Tibial artery (tissue), 4 donors: ENCODE data around the gene CENPO.

ENCODE experiments used
- DNase-seq, 2 donors: peaks; one replicate each; pipeline ENCODE4 v3.0.0-alpha.2; 2019
- H3K27ac ChIP-seq, 2 donors: fragments of 200-600 bp; sonication (generic) in 1 of 2; 1 replicate in 1 of 2; 2 replicates in 1 of 2; pipeline ENCODE4 v1.5.1; 2018 to 2019; ENCODE audit warnings: mild to moderate bottlenecking in 1 of 2
- H3K27me3 ChIP-seq, 2 donors: fragments of 200-600 bp; sonication (generic) in 1 of 2; one replicate each; pipeline versions ENCODE4 v1.5.1 to v1.6.0; 2016 to 2019
- H3K36me3 ChIP-seq, 3 donors: fragments of 200-600 bp; sonication (generic) in 2 of 3; one replicate each; pipeline ENCODE4 v1.5.1; 2016 to 2019; ENCODE audit warnings: mild to moderate bottlenecking in 2 of 3
- H3K4me1 ChIP-seq, 4 donors: fragments of 200-600 bp; sonication (generic) in 2 of 4; 1 replicate in 3 of 4; 2 replicates in 1 of 4; pipeline ENCODE4 v1.5.1; 2016 to 2019
- H3K4me3 ChIP-seq, 2 donors: fragments of 200-600 bp; sonication (generic) in 1 of 2; 1 replicate in 1 of 2; 2 replicates in 1 of 2; pipeline ENCODE4 v1.5.1; 2018 to 2019; ENCODE audit warnings: mild to moderate bottlenecking in 2 of 2
- H3K9me3 ChIP-seq, 3 donors: fragments of 200-600 bp; sonication (generic) in 1 of 3; one replicate each; pipeline ENCODE4 v1.5.1; 2016 to 2019
- CTCF ChIP-seq, 2 experiments: fragments of 200-600 bp in 1 of 2; fragments of 450-650 bp in 1 of 2; IDR thresholded peaks; one replicate each; pipeline ENCODE4 v1.5.1; 2017 to 2019; ENCODE audit warnings: antibody characterized with exemption in 2 of 2, mild to moderate bottlenecking in 1 of 2, moderate library complexity in 1 of 2
- intact Hi-C: fragments of 100-400 bp; cut with DNase I; formaldehyde crosslinking; loops from one replicate; pipeline ENCODE4 v1.15.0; 2023; ENCODE audit warnings: low total_unique reads

The CENPO gene

GRCh38 chr2:24844023-24844685, 50.9 kb downstream of the CENPO start:
- no peak overlapping the region for H3K27ac ChIP-seq
- H3K4me3 ChIP-seq: no peak overlapping the region
- no peak for DNase-seq
- H3K27me3 ChIP-seq: no peaks in the 10 kb centered on the region
- H3K4me1 ChIP-seq: no peaks in the 10 kb centered on the region
- H3K9me3 ChIP-seq: no peaks in the 10 kb centered on the region
- intact Hi-C loops: no loop called here
- peaks cover 4 to 39% (median 30%) of the 10 kb centered on the region in 3 donors for H3K36me3 ChIP-seq
- no peak for TF ChIP-seq CTCF (IDR thresholded peaks at IDR 0.05)

DNA sequence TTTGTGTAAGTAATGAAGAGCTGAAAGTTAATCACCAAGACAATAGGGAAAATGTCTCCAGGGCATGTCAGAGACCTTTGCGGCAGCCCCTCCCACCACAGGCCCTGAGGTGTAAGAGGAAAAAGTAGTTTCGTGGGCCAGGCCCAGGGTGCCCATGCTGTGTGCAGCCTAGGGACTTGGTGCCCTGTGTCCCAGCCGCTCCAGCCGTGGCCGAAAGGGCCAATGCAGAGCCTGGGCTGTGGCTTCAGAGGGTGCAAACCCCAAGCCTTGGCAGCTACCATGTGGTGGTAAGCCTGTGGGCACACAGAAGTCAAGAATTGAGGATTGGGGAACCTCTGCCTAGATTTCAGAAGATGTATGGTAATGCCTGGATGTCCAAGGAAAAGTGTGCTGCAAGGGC, 52.5 kb downstream of the CENPO start:
- Histone ChIP-seq H3K27me3 (no peaks in the 10 kb centered on the region), H3K4me1 (peaks cover 0 to 1% (median 0%) of the 10 kb centered on the region in 4 donors), H3K27ac (no peak overlapping the region), H3K36me3 (peaks cover 4 to 23% (median 15%) of the 10 kb centered on the region in 3 donors), H3K4me3 (no peak overlapping the region), H3K9me3 (no peaks in the 10 kb centered on the region)
- DNase-seq: no peak
- intact Hi-C loops: no loop called here
- no peak for TF ChIP-seq CTCF (IDR thresholded peaks at IDR 0.05)

GRCh38 chr2:24850944-24851343, 57.7 kb downstream of the CENPO start:
- intact Hi-C loops: no loop called here
- H3K4me1 ChIP-seq: peaks cover 0 to 31% (median 18%) of the 10 kb centered on the region in 4 donors
- H3K9me3 ChIP-seq: no peaks in the 10 kb centered on the region
- no peak overlapping the region for H3K27ac ChIP-seq
- H3K4me3 ChIP-seq: no peak overlapping the region
- no peak for TF ChIP-seq CTCF (IDR thresholded peaks at IDR 0.05)
- no peak for DNase-seq
- H3K36me3 ChIP-seq: no peaks in the 10 kb centered on the region
- H3K27me3 ChIP-seq: no peaks in the 10 kb centered on the region

DNA sequence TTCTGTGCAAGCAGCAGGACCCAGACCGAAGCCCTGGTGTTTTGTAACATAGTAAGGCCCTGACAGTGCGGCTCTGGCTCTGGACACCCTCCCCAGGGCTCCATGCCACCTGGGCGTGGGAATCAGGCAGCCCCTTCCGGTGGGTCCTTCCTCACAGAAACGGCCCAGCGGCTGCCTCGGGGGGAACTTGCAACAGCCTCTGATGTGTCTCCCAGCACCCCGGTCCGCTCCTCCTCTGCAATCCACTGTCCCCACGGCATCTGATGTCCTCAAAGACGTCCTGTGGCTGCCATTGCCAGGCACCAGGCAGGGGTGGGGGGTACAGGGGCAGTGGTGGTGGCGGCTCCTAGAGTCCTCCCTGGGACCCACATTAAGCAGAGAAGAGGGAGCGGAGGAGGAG, 58.8 kb downstream of the CENPO start:
- TF ChIP-seq CTCF (IDR thresholded peaks at IDR 0.05): no peak
- H3K27ac ChIP-seq: no peak overlapping the region
- no peaks in the 10 kb centered on the region for H3K36me3 ChIP-seq
- no peaks in the 10 kb centered on the region for H3K27me3 ChIP-seq
- no peak overlapping the region for H3K4me3 ChIP-seq
- peaks cover 0 to 42% (median 29%) of the 10 kb centered on the region in 4 donors for H3K4me1 ChIP-seq
- intact Hi-C loops: no loop called here
- H3K9me3 ChIP-seq: no peaks in the 10 kb centered on the region
- no peak for DNase-seq

DNA sequence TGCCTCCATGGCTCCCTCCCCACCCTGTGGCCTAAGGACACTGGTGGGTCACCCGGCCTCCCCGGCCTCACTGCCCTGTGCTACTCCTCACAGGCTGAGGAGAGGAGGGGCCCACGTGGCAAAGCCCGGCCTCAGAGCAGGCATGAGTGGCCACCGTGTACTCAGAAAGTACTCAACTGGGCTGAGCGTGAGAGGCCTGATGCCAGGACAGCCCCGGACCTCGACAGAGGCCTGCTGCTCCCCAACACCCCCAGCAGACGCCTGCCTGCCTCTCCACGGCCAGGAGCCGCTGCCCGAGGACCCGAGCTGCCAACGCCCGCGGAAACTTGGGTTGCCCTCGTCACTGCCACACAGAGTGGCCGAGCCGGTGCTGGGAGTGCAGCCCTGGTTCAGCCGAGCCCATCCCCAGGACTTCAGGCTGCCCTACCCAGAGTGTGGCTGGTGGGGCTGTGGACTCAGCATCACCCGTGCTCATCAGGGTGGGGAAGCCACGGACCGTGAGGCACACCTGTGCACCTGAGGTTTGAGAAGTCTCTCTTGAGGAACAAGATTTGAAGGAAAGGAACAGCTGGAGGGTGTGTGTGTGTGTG, 59.3 kb downstream of the CENPO start:
- DNase-seq: no peak
- H3K9me3 ChIP-seq: no peaks in the 10 kb centered on the region
- H3K36me3 ChIP-seq: no peaks in the 10 kb centered on the region
- no peaks in the 10 kb centered on the region for H3K27me3 ChIP-seq
- intact Hi-C loops: no loop called here
- no peak for TF ChIP-seq CTCF (IDR thresholded peaks at IDR 0.05)
- H3K27ac ChIP-seq: no peak overlapping the region
- no peak overlapping the region for H3K4me3 ChIP-seq
- H3K4me1 ChIP-seq: peaks cover 0 to 44% (median 31%) of the 10 kb centered on the region in 4 donors
